ENCODE measurements around the gene TPSG1. TPM values are rescaled to one million over a fixed set of nuclear protein-coding genes. Genes with fewer than 3 reads are reported as not detected.

The TPSG1 gene
- total RNA-seq, 1 experiment from 2014 or later, result not detected

DNA sequence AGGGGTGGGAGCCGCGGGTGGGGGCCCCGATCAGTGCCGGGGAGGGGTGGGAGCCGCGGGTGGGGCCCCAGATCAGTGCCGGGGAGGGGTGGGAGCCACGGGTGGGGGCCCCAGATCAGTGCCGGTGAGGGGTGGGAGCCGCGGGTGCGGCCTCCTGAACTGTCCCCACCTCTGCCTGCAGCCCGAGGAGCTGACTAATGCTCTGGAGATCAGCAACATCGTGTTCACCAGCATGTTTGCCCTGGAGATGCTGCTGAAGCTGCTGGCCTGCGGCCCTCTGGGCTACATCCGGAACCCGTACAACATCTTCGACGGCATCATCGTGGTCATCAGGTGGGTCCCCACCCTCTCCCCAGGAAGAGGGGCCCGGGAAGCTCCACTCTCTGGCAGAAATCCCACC is 20.1 kb downstream of the TPSG1 start:
- Histone ChIP-seq H4K91ac (ENCODE audit: insufficient read length, low read depth, low read length) (no peak overlapping the region), H3K79me2 (ENCODE audit: insufficient read depth, low read length) (no peaks in the 10 kb centered on the region), H3K27ac (ENCODE audit: insufficient read length, low read depth, low read length) (no peak overlapping the region), H3K4me1 (ENCODE audit: insufficient read depth, low read length) (no peaks in the 10 kb centered on the region), H4K20me1 (ENCODE audit: control insufficient read depth, insufficient read depth, insufficient read length) (no peaks in the 10 kb centered on the region), H3K27me3 (ENCODE audit: insufficient read depth, low read length) (no peaks in the 10 kb centered on the region), H3K4me2 (ENCODE audit: insufficient read depth, insufficient read length, low read length) (no peak overlapping the region), H2BK15ac (ENCODE audit: low read depth, low read length) (no peak overlapping the region), H2BK20ac (ENCODE audit: low read depth, low read length, poor library complexity, severe bottlenecking) (no peak overlapping the region), H3K23me2 (ENCODE audit: insufficient read length, low read depth, low read length, poor library complexity, severe bottlenecking) (no peaks in the 10 kb centered on the region), H2AFZ (ENCODE audit: low read length) (no peak overlapping the region), H3K56ac (ENCODE audit: insufficient read length, low read depth, low read length) (no peak overlapping the region), H2BK12ac (ENCODE audit: insufficient read length, low read depth, low read length) (no peak overlapping the region), H2AK5ac (ENCODE audit: insufficient read length, low read length) (no peak overlapping the region), H2BK5ac (ENCODE audit: insufficient read length, low read length) (no peak overlapping the region), H4K8ac (replicated peaks; ENCODE audit: insufficient read length, low read depth, low read length) (no peak overlapping the region), H4K5ac (ENCODE audit: insufficient read length, low read depth, low read length) (no peak overlapping the region), H3K9me3 (ENCODE audit: control insufficient read depth, low read depth, low read length) (no peaks in the 10 kb centered on the region), H3T11ph (ENCODE audit: low read length) (no peak overlapping the region), H2BK120ac (ENCODE audit: low read depth, low read length, poor library complexity, severe bottlenecking) (no peak overlapping the region), H3K4ac (ENCODE audit: low read depth, low read length) (no peak overlapping the region), H3K9ac (ENCODE audit: extremely low read depth, insufficient read length, low read length) (no peak overlapping the region), H3K18ac (ENCODE audit: insufficient read length, low read depth, low read length) (no peak overlapping the region), H3K23ac (ENCODE audit: insufficient read length, low read depth, low read length) (no peak overlapping the region), H3K79me1 (ENCODE audit: insufficient read depth, low read depth, low read length, poor library complexity, severe bottlenecking) (no peaks in the 10 kb centered on the region), H3K14ac (ENCODE audit: insufficient read depth, low read length) (no peak overlapping the region)
- WGBS (ENCODE audit: extremely low coverage, insufficient read length, low lambda C conversion rate), result no CpG with 5 or more reads among the region's 21 CpGs
- H3K4me3 Mint-ChIP-seq, result no peak overlapping the region
- H3K27ac Mint-ChIP-seq, result no peak overlapping the region
- DNase-seq, result no peak
- H3K36me3 Mint-ChIP-seq (ENCODE audit: insufficient read depth in 1 of 3, low read depth in 3 of 3), result peaks cover 0 to 34% (median 32%) of the 10 kb centered on the region in 3 experiments; a peak in 6 of 7 replicates
- H3K27me3 Mint-ChIP-seq (ENCODE audit: low read depth), result no peaks in the 10 kb centered on the region
- no peaks in the 10 kb centered on the region for H3K9me3 Mint-ChIP-seq
- H3K4me1 Mint-ChIP-seq, result peaks cover 0 to 2% of the 10 kb centered on the region in 2 experiments; a peak in 1 of 4 replicates
- TF ChIP-seq CTCF (conservative IDR thresholded peaks at IDR 0.05), result no peak

All from H9 (cell line).